Tibial nerve (tissue), 4 donors: Measurements from ENCODE around the gene TRAK1. TPM values are rescaled to one million over a fixed set of nuclear protein-coding genes. Genes with fewer than 3 reads are reported as not detected.

Source experiments
- DNase-seq, 2 donors: peaks; one replicate each; pipeline ENCODE4 v3.0.0-alpha.2; 2019; ENCODE audit warnings: low spot score in 2 of 2
- H3K27ac ChIP-seq, 4 donors: fragments of 200-600 bp; sonication (generic) in 3 of 4; one replicate each; pipeline ENCODE4 v1.5.1; 2017 to 2019; ENCODE audit warnings: mild to moderate bottlenecking in 1 of 4
- H3K27me3 ChIP-seq, 2 donors: fragments of 200-600 bp; sonication (generic) in 1 of 2; one replicate each; pipeline versions ENCODE4 v1.5.1 to v1.6.0; 2017 to 2019
- H3K36me3 ChIP-seq, 3 donors: fragments of 200-600 bp; sonication (generic); one replicate each; pipeline ENCODE4 v1.5.1; 2018 to 2019
- H3K4me1 ChIP-seq, 4 donors: fragments of 200-600 bp; sonication (generic) in 3 of 4; one replicate each; pipeline ENCODE4 v1.5.1; 2017 to 2019
- H3K4me3 ChIP-seq, 4 donors: fragments of 200-600 bp; sonication (generic) in 3 of 4; one replicate each; pipeline ENCODE4 v1.5.1; 2017 to 2019; ENCODE audit warnings: mild to moderate bottlenecking in 1 of 4, moderate library complexity in 1 of 4
- H3K9me3 ChIP-seq, 4 donors: fragments of 200-600 bp; sonication (generic) in 3 of 4; one replicate each; pipeline ENCODE4 v1.5.1; 2017 to 2019
- CTCF ChIP-seq, 5 experiments: fragments of 200-600 bp in 3 of 5; fragments of 450-650 bp in 2 of 5; sonication (generic) in 3 of 5; IDR thresholded peaks; one replicate each; pipeline ENCODE4 v1.5.1; 2016 to 2019; ENCODE audit warnings: antibody characterized with exemption in 5 of 5, mild to moderate bottlenecking in 3 of 5, moderate library complexity in 2 of 5
- EP300 ChIP-seq, 2 donors: sonication (generic); formaldehyde crosslinking; IDR thresholded peaks; one replicate each; pipeline ENCODE4 v1.6.1; 2017; ENCODE audit warnings: antibody characterized with exemption in 2 of 2, mild to moderate bottlenecking in 1 of 2
- POLR2A ChIP-seq, 2 donors: fragments of 450-650 bp; IDR thresholded peaks; one replicate each; pipeline ENCODE4 v1.6.1; 2017; ENCODE audit warnings: antibody characterized with exemption in 2 of 2, mild to moderate bottlenecking in 2 of 2, moderate library complexity in 2 of 2
- whole genome bisulfite sequencing, 2 donors: methylation state at CpG; one replicate each; pipeline ENCODE4 v1.1.5; 2018; 5-methylcytosine and 5-hydroxymethylcytosine counted together
- total RNA-seq, 4 donors: library from RNA; depleted of rRNA; stranded (reverse); fragments of >200 nt; gene quantifications; one replicate each; pipeline ENCODE4 v1.1.0, GENCODE V29; 2016

The TRAK1 gene
- total RNA-seq, 4 donors from 2014 or later: 28.6 to 68.1 (median 35.5) TPM

GRCh38 chr3:42229266-42229941, 138.2 kb downstream of the TRAK1 start:
- Histone ChIP-seq H3K4me1 (peaks cover 0 to 13% (median 0%) of the 10 kb centered on the region in 4 donors), H3K4me3 (no peak overlapping the region), H3K27me3 (no peaks in the 10 kb centered on the region), H3K27ac (no peak overlapping the region), H3K36me3 (peaks cover 0 to 13% (median 0%) of the 10 kb centered on the region in 3 donors), H3K9me3 (no peaks in the 10 kb centered on the region)
- no peak for DNase-seq
- TF ChIP-seq EP300 (IDR thresholded peaks at IDR 0.05) (no peak), POLR2A (IDR thresholded peaks at IDR 0.05) (no peak), CTCF (IDR thresholded peaks at IDR 0.05) (no peak)
- WGBS, 2 donors: 40 to 47% methylated on average over 5 of the region's 5 CpGs

- Histone ChIP-seq H3K4me1 (peaks cover 0 to 13% (median 0%) of the 10 kb centered on the region in 4 donors), H3K4me3 (peak overlapping the region in 1 of 4 donors; percentile 19), H3K27ac (no peak overlapping the region), H3K9me3 (no peaks in the 10 kb centered on the region), H3K27me3 (no peaks in the 10 kb centered on the region), H3K36me3 (peaks cover 0 to 6% (median 0%) of the 10 kb centered on the region in 3 donors)
- peak in 1 of 2 donors; percentile 22 for DNase-seq
- WGBS, 2 donors: 42 to 46% methylated on average over 13 to 14 of the region's 14 CpGs
- TF ChIP-seq CTCF (IDR thresholded peaks at IDR 0.05): peak; percentile 33 to 75 (median 39)
- no peak for TF ChIP-seq POLR2A (IDR thresholded peaks at IDR 0.05)
These were observed 139.0 kb downstream of the TRAK1 start for GRCh38 chr3:42229942-42230688.

GRCh38 chr3:42230860-42231259, 139.7 kb downstream of the TRAK1 start:
- Histone ChIP-seq H3K36me3 (no peaks in the 10 kb centered on the region), H3K27me3 (no peaks in the 10 kb centered on the region), H3K27ac (no peak overlapping the region), H3K9me3 (no peaks in the 10 kb centered on the region), H3K4me1 (peaks cover 0 to 13% (median 0%) of the 10 kb centered on the region in 4 donors), H3K4me3 (no peak overlapping the region)
- DNase-seq: no peak
- no peak for TF ChIP-seq EP300 (IDR thresholded peaks at IDR 0.05)
- no peak for TF ChIP-seq POLR2A (IDR thresholded peaks at IDR 0.05)
- TF ChIP-seq CTCF (IDR thresholded peaks at IDR 0.05): no peak
- WGBS, 2 donors: 79 to 85% methylated on average over 5 of the region's 5 CpGs

- TF ChIP-seq POLR2A (IDR thresholded peaks at IDR 0.05): no peak
- DNase-seq: no peak
- Histone ChIP-seq H3K27ac (no peak overlapping the region), H3K9me3 (peaks cover 0 to 31% (median 4%) of the 10 kb centered on the region in 4 donors), H3K4me3 (no peak overlapping the region), H3K4me1 (no peaks in the 10 kb centered on the region), H3K36me3 (no peaks in the 10 kb centered on the region), H3K27me3 (no peaks in the 10 kb centered on the region)
These were observed 144.4 kb downstream of the TRAK1 start for GRCh38 chr3:42235532-42235931.

GRCh38 chr3:42236611-42237010, 145.5 kb downstream of the TRAK1 start:
- Histone ChIP-seq H3K4me1 (no peaks in the 10 kb centered on the region), H3K4me3 (no peak overlapping the region), H3K27me3 (no peaks in the 10 kb centered on the region), H3K27ac (no peak overlapping the region), H3K9me3 (peaks cover 0 to 31% (median 4%) of the 10 kb centered on the region in 4 donors), H3K36me3 (no peaks in the 10 kb centered on the region)
- DNase-seq: no peak
- WGBS, 2 donors: 94 to 95% methylated on average over 2 of the region's 2 CpGs
- TF ChIP-seq EP300 (IDR thresholded peaks at IDR 0.05): no peak
- TF ChIP-seq POLR2A (IDR thresholded peaks at IDR 0.05): no peak
- TF ChIP-seq CTCF (IDR thresholded peaks at IDR 0.05): no peak
